Natural killer cell (primary cell): Measurements from ENCODE around the gene NCOA1. TPM values are rescaled to one million over a fixed set of nuclear protein-coding genes. Genes with fewer than 3 reads are reported as not detected.

ENCODE experiments used
- ATAC-seq, 3 donors: fragments of 150-1000 bp in 2 of 3; fragments of 200-7000 bp in 1 of 3; cut with Tn5 transposase; 1 replicate in 1 of 3; 2 replicates in 2 of 3; pipeline ENCODE4 v1.10.0; 2021; ENCODE audit warnings: mild to moderate bottlenecking in 2 of 3, moderate library complexity in 2 of 3
- DNase-seq, 2 donors: peaks; one replicate each; pipeline versions ENCODE4 v3.0.0 to v3.0.0-alpha.2; 2013 to 2021; ENCODE audit warnings: mixed read lengths in 1 of 2
- H3K27ac ChIP-seq: one replicate; pipeline ENCODE4 v1.5.1; 2013; ENCODE audit warnings: mild to moderate bottlenecking, low read length
- H3K27me3 ChIP-seq: one replicate; pipeline ENCODE4 v1.6.1; 2013; ENCODE audit warnings: low read length; ENCODE audit not compliant: control insufficient read depth, insufficient read depth
- H3K36me3 ChIP-seq: one replicate; pipeline ENCODE4 v1.6.1; 2013; ENCODE audit warnings: low read length; ENCODE audit not compliant: control insufficient read depth, insufficient read depth
- H3K4me1 ChIP-seq: one replicate; pipeline ENCODE4 v1.6.1; 2013; ENCODE audit warnings: low read length; ENCODE audit not compliant: control insufficient read depth, insufficient read depth
- H3K4me3 ChIP-seq: one replicate; pipeline ENCODE4 v1.5.1; 2013; ENCODE audit warnings: low read length
- H3K9me3 ChIP-seq: one replicate; pipeline ENCODE4 v1.6.1; 2013; ENCODE audit warnings: low read length; ENCODE audit not compliant: control insufficient read depth, insufficient read depth
- H3K27ac Mint-ChIP-seq, 2 donors: one replicate each; pipeline ENCODE4 v1.8.0; 2022; ENCODE audit warnings: mild to moderate bottlenecking in 2 of 2, mixed read lengths in 2 of 2, moderate library complexity in 1 of 2
- H3K27me3 Mint-ChIP-seq, 2 donors: one replicate each; pipeline ENCODE4 v1.8.0; 2022; ENCODE audit warnings: low read depth in 2 of 2, mixed read lengths in 2 of 2
- H3K36me3 Mint-ChIP-seq: one replicate; pipeline ENCODE4 v1.8.0; 2022; ENCODE audit warnings: mixed read lengths
- H3K4me1 Mint-ChIP-seq, 2 donors: one replicate each; pipeline ENCODE4 v1.8.0; 2022; ENCODE audit warnings: mixed read lengths in 2 of 2
- H3K4me3 Mint-ChIP-seq: one replicate; pipeline ENCODE4 v1.8.0; 2022; ENCODE audit warnings: mild to moderate bottlenecking, moderate library complexity, mixed read lengths
- H3K9me3 Mint-ChIP-seq, 2 donors: one replicate each; pipeline ENCODE4 v1.8.0; 2022; ENCODE audit warnings: mixed read lengths in 2 of 2
- CTCF ChIP-seq: fragments of 200-600 bp; IDR thresholded peaks from one replicate; pipeline ENCODE4 v1.8.0; 2022; ENCODE audit warnings: antibody characterized with exemption
- WGBS: methylation state at CpG from one replicate; pipeline ENCODE4 v1.1.7; 2013; ENCODE audit warnings: missing lambda C conversion rate; ENCODE audit not compliant: insufficient coverage; 5-methylcytosine and 5-hydroxymethylcytosine counted together
- intact Hi-C: fragments of 100-400 bp; cut with micrococcal nuclease; formaldehyde crosslinking; loops from one replicate; pipeline ENCODE4 v1.14.2; 2022
- total RNA-seq, 4 donors: library from RNA; stranded (reverse); fragments of 120-200 nt in 1 of 4; gene quantifications; one replicate each; pipeline versions ENCODE4 v1.2.3 to v1.2.4, GENCODE V29; 2013 to 2022

NCOA1 gene
- total RNA-seq, 3 donors from 2014 or later (not counting 1 experiment from before 2014, with no cell fraction given): 122 to 149 (median 124) TPM

- DNase-seq: no peak
- H3K36me3 Mint-ChIP-seq: no peaks in the 10 kb centered on the region
- H3K27me3 Mint-ChIP-seq: no peaks in the 10 kb centered on the region
- no peak overlapping the region for H3K27ac Mint-ChIP-seq
- peaks cover 62 to 69% of the 10 kb centered on the region in 2 donors for H3K4me1 Mint-ChIP-seq
- no peaks in the 10 kb centered on the region for H3K9me3 Mint-ChIP-seq
- Histone ChIP-seq H3K4me1 (peaks cover 13% of the 10 kb centered on the region), H3K27me3 (no peaks in the 10 kb centered on the region), H3K4me3 (no peak overlapping the region), H3K27ac (no peak overlapping the region), H3K9me3 (no peaks in the 10 kb centered on the region), H3K36me3 (no peaks in the 10 kb centered on the region)
- no peak overlapping the region for H3K4me3 Mint-ChIP-seq
- intact Hi-C loops: loop anchor here (5.0 kb wide), 2 partner anchors 130 to 285 kb away; no protein-coding TSS in a partner anchor
- WGBS: 100% methylated on average over 1 of the region's 3 CpGs
- no peak for TF ChIP-seq CTCF
- no peak for ATAC-seq
Observed at GRCh38 chr2:24542269-24542872, 51.3 kb downstream of the NCOA1 start.

- no peaks in the 10 kb centered on the region for H3K36me3 ChIP-seq
- Mint-ChIP-seq H3K4me1 (peaks cover 65 to 75% of the 10 kb centered on the region in 2 donors), H3K27ac (peak overlapping the region; percentile 15 to 52), H3K4me3 (peak overlapping the region; percentile 0), H3K36me3 (no peaks in the 10 kb centered on the region), H3K27me3 (no peaks in the 10 kb centered on the region), H3K9me3 (no peaks in the 10 kb centered on the region)
- DNase-seq (peak in 1 of 2 donors; percentile 33), ATAC-seq (peak; percentile 50 to 57 (median 51))
- no peak overlapping the region for H3K4me3 ChIP-seq
- TF ChIP-seq CTCF: peak; percentile 54
- WGBS: 91% methylated on average over 2 of the region's 2 CpGs
- no peaks in the 10 kb centered on the region for H3K9me3 ChIP-seq
- intact Hi-C loops: loop anchor here (5.0 kb wide), 2 partner anchors 131 to 284 kb away; no protein-coding TSS in a partner anchor
- peaks cover 13% of the 10 kb centered on the region for H3K4me1 ChIP-seq
- no peaks in the 10 kb centered on the region for H3K27me3 ChIP-seq
- H3K27ac ChIP-seq: no peak overlapping the region
Observed at GRCh38 chr2:24543252-24543651, 52.2 kb downstream of the NCOA1 start.

- no peaks in the 10 kb centered on the region for H3K36me3 ChIP-seq
- Mint-ChIP-seq H3K36me3 (no peaks in the 10 kb centered on the region), H3K9me3 (no peaks in the 10 kb centered on the region), H3K4me1 (peaks cover 63 to 73% of the 10 kb centered on the region in 2 donors), H3K27ac (peak overlapping the region; percentile 15 to 52), H3K27me3 (no peaks in the 10 kb centered on the region), H3K4me3 (peak overlapping the region; percentile 45)
- intact Hi-C loops: loop anchor here (5.0 kb wide), 2 partner anchors 132 to 283 kb away; no protein-coding TSS in a partner anchor
- 100% methylated on average over 1 of the region's 1 CpG for WGBS
- H3K4me3 ChIP-seq: no peak overlapping the region
- TF ChIP-seq CTCF: no peak
- H3K27me3 ChIP-seq: no peaks in the 10 kb centered on the region
- no peak overlapping the region for H3K27ac ChIP-seq
- peaks cover 13% of the 10 kb centered on the region for H3K4me1 ChIP-seq
- ATAC-seq (peak in 2 of 3 donors; percentile 46 to 64), DNase-seq (peak in 1 of 2 donors; percentile 11)
- H3K9me3 ChIP-seq: no peaks in the 10 kb centered on the region
Observed at GRCh38 chr2:24544456-24545115, 53.5 kb downstream of the NCOA1 start.
